Suppressor macrophage treated with lipopolysaccharide for 1 hour (primary cell): ENCODE data around the gene SELENOF.
A peak's percentile ranks its signal among the peaks of the same experiment; 100 is the strongest.
"Not testable (repeated sequence)": the region's sequence is repeated elsewhere in the genome, so short reads cannot be mapped to it uniquely, and the experiment has no call there.

ENCODE experiments used
- DNase-seq, 3 donors: peaks; one replicate each; pipeline ENCODE4 v3.0.0-alpha.2; 2020 to 2022

The SELENOF gene

GRCh38 chr1:86856196-86856595, 57.7 kb downstream of the SELENOF start:
- DNase-seq = no peak

- DNase-seq = no peak
Observed at GRCh38 chr1:86854352-86854751, 59.6 kb downstream of the SELENOF start.

- no peak for DNase-seq
Observed at GRCh38 chr1:86852782-86853408, 61.0 kb downstream of the SELENOF start.

GRCh38 chr1:86852289-86852688, 61.6 kb downstream of the SELENOF start:
- DNase-seq = no peak

GRCh38 chr1:86849756-86850155, 64.2 kb downstream of the SELENOF start:
- DNase-seq = no peak

GRCh38 chr1:86848654-86849053, 65.3 kb downstream of the SELENOF start:
- no peak for DNase-seq

GRCh38 chr1:86846164-86846647, 67.7 kb downstream of the SELENOF start:
- DNase-seq = peak; percentile 53 to 81 (median 76)

- DNase-seq = no peak
Observed at GRCh38 chr1:86845514-86845913, 68.4 kb downstream of the SELENOF start.

GRCh38 chr1:86841116-86841515, 72.8 kb downstream of the SELENOF start:
- no peak for DNase-seq

- DNase-seq = peak; percentile 87 to 91 (median 88)
Observed at GRCh38 chr1:86833461-86834215, 80.3 kb downstream of the SELENOF start.

- DNase-seq = no peak
Observed at GRCh38 chr1:86832433-86832832, 81.5 kb downstream of the SELENOF start.

GRCh38 chr1:86829321-86829720, 84.6 kb downstream of the SELENOF start:
- DNase-seq = peak; percentile 56 to 60 (median 59)

- no peak for DNase-seq
Observed at GRCh38 chr1:86828024-86828423, 85.9 kb downstream of the SELENOF start.

- DNase-seq = no peak
Observed at GRCh38 chr1:86826856-86827255, 87.1 kb downstream of the SELENOF start.

- no peak for DNase-seq
Observed at GRCh38 chr1:86825319-86825718, 88.6 kb downstream of the SELENOF start.

- DNase-seq = no peak
Observed at GRCh38 chr1:86823821-86824500, 90.0 kb downstream of the SELENOF start.

- DNase-seq = no peak
Observed at GRCh38 chr1:86823386-86823785, 90.5 kb downstream of the SELENOF start.

GRCh38 chr1:86822459-86822858, 91.5 kb downstream of the SELENOF start:
- peak in 2 of 3 donors; percentile 38 to 40 for DNase-seq

GRCh38 chr1:86821956-86822355, 92.0 kb downstream of the SELENOF start:
- DNase-seq = no peak

GRCh38 chr1:86819970-86820369, 94.0 kb downstream of the SELENOF start:
- DNase-seq = not testable (repeated sequence)

- not testable (repeated sequence) for DNase-seq
Observed at GRCh38 chr1:86817246-86817826, 96.6 kb downstream of the SELENOF start.

- DNase-seq = not testable (repeated sequence)
Observed at GRCh38 chr1:86814118-86814517, 99.8 kb downstream of the SELENOF start.
